Measurements from ENCODE around the gene MTMR11.

DNA sequence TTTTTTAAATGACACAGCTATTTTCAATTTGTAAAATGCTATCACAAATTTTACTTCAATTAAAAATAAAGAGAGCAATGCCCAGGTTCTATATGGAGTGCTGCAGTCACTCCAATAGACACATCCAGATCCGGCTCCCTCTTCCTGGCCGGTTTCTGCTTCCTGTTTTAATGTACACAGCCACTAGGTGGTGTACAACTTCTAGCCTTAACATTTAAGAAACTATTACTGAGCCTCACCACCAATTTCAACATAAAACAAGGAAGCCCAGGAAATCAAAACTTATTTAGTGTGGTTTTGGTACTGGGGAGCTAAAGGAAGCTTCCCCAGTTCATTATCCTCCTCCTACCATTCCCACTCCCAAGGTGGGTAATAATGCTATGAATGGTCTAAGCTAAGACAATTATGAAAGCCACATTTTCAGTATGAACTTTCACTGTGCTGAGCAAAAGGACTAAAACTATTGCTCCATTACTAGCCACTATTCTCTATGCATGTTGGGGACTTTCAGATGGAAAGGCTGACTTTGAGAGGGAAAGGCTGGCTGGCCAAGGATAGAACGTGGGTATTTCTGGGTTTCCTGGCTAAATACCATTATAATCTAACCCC is 25.5 kb upstream of the MTMR11 start:
- TF ChIP-seq EZH2 (IDR thresholded peaks at IDR 0.05; ENCODE audit: borderline replicate concordance, control insufficient read depth, low read depth, low read length), result no peak
- TF ChIP-seq RAD21 (IDR thresholded peaks at IDR 0.05; ENCODE audit: insufficient read depth, low read depth, low read length), result peak; percentile 90
- TF ChIP-seq, protein P1, sequence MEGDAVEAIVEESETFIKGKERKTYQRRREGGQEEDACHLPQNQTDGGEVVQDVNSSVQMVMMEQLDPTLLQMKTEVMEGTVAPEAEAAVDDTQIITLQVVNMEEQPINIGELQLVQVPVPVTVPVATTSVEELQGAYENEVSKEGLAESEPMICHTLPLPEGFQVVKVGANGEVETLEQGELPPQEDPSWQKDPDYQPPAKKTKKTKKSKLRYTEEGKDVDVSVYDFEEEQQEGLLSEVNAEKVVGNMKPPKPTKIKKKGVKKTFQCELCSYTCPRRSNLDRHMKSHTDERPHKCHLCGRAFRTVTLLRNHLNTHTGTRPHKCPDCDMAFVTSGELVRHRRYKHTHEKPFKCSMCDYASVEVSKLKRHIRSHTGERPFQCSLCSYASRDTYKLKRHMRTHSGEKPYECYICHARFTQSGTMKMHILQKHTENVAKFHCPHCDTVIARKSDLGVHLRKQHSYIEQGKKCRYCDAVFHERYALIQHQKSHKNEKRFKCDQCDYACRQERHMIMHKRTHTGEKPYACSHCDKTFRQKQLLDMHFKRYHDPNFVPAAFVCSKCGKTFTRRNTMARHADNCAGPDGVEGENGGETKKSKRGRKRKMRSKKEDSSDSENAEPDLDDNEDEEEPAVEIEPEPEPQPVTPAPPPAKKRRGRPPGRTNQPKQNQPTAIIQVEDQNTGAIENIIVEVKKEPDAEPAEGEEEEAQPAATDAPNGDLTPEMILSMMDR (IDR thresholded peaks at IDR 0.05 in 2 of 3, conservative IDR thresholded peaks at IDR 0.05 in 1 of 3; ENCODE audit: control insufficient read depth in 2 of 3, extremely low read depth in 1 of 3, insufficient read depth in 1 of 3, low read depth in 3 of 3, low read length in 3 of 3), result peak; percentile 50 to 73 (median 71); a peak in 5 of 6 replicates
- TF ChIP-seq NFIC (IDR thresholded peaks at IDR 0.05; ENCODE audit: low read depth, low read length), result peak; percentile 24; the same call in 1 of the 2 replicates
- no peak for TF ChIP-seq EP300 (IDR thresholded peaks at IDR 0.05; ENCODE audit: borderline replicate concordance in 1 of 2, control insufficient read depth in 1 of 2, low read depth in 2 of 2, low read length in 2 of 2)
- no peak for TF ChIP-seq TAF1 (IDR thresholded peaks at IDR 0.05; ENCODE audit: borderline replicate concordance, low read depth, low read length)
- no peak for TF ChIP-seq CBX3 (IDR thresholded peaks at IDR 0.05; ENCODE audit: borderline replicate concordance, low read depth)
- TF ChIP-seq, protein P2, sequence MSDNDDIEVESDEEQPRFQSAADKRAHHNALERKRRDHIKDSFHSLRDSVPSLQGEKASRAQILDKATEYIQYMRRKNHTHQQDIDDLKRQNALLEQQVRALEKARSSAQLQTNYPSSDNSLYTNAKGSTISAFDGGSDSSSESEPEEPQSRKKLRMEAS (IDR thresholded peaks at IDR 0.05; ENCODE audit: low read depth, low read length), result no peak
- no peak for TF ChIP-seq POLR2AphosphoS5 (IDR thresholded peaks at IDR 0.05; ENCODE audit: low read length)

All from GM12878 (cell line).